Testis (tissue), 3 donors: Measurements from ENCODE around the gene STAT4. TPM values are rescaled to one million over a fixed set of nuclear protein-coding genes. Genes with fewer than 3 reads are reported as not detected.

Experiments
- DNase-seq: peaks from one replicate; pipeline ENCODE4 v3.0.0-alpha.2; 2019
- H3K27ac ChIP-seq, 2 donors: fragments of 200-600 bp; sonication (generic); one replicate each; pipeline ENCODE4 v1.5.1; 2019
- H3K27me3 ChIP-seq: fragments of 200-600 bp; sonication (generic); one replicate; pipeline ENCODE4 v1.5.1; 2019
- H3K36me3 ChIP-seq: fragments of 200-600 bp; sonication (generic); one replicate; pipeline ENCODE4 v1.5.1; 2017; ENCODE audit warnings: low read depth; ENCODE audit errors: missing control alignments
- H3K4me1 ChIP-seq: fragments of 200-600 bp; sonication (generic); one replicate; pipeline ENCODE4 v1.5.1; 2019
- H3K4me3 ChIP-seq, 2 donors: fragments of 200-600 bp; sonication (generic); one replicate each; pipeline ENCODE4 v1.5.1; 2017 to 2019
- H3K9me3 ChIP-seq: fragments of 200-600 bp; sonication (generic); one replicate; pipeline ENCODE4 v1.5.1; 2017
- CTCF ChIP-seq, 3 experiments: fragments of 450-650 bp in 2 of 3; fragments of 200-600 bp in 1 of 3; sonication (generic) in 1 of 3; IDR thresholded peaks; one replicate each; pipeline ENCODE4 v1.5.1; 2016 to 2019; ENCODE audit warnings: antibody characterized with exemption in 3 of 3, mild to moderate bottlenecking in 2 of 3, moderate library complexity in 1 of 3
- POLR2A ChIP-seq: fragments of 450-650 bp; IDR thresholded peaks from one replicate; pipeline ENCODE4 v1.6.1; 2017; ENCODE audit warnings: antibody characterized with exemption, mild to moderate bottlenecking, moderate library complexity
- WGBS, 2 donors: methylation state at CpG; one replicate each; pipeline ENCODE4 v1.1.5; 2018; 5-methylcytosine and 5-hydroxymethylcytosine counted together
- intact Hi-C: fragments of 100-400 bp; cut with DNase I; formaldehyde crosslinking; loops from one replicate; pipeline ENCODE4 v1.15.1; 2023; ENCODE audit warnings: low total_unique reads
- polyA plus RNA-seq: library from polyadenylated mRNA; stranded (reverse); fragments of 350-450 nt; fragmentation: Illumina TruSeq; extraction: RNeasy Lipid Tissue Mini Kit (QIAGEN cat#74804); gene quantifications from one replicate; pipeline ENCODE4 v1.2.3, GENCODE V29; 2014; ENCODE audit warnings: low read depth, low replicate concordance; ENCODE audit not compliant: insufficient read depth
- total RNA-seq, 2 donors: library from RNA; depleted of rRNA; stranded (reverse); fragments of >200 nt; gene quantifications; one replicate each; pipeline ENCODE4 v1.2.3, GENCODE V29; 2016

Gene STAT4
- total and polyA plus RNA-seq, 3 donors from 2014 or later, result 23.0 to 59.4 (median 36.4) TPM

GRCh38 chr2:191032588-191033429 is 118.0 kb downstream of the STAT4 start:
- intact Hi-C loops, result no loop called here

GRCh38 chr2:191031256-191031655 is 119.5 kb downstream of the STAT4 start:
- H3K4me3 ChIP-seq, result no peak overlapping the region
- no peaks in the 10 kb centered on the region for H3K36me3 ChIP-seq
- TF ChIP-seq CTCF (IDR thresholded peaks at IDR 0.05), result no peak
- TF ChIP-seq POLR2A, result no peak
- no peak overlapping the region for H3K27ac ChIP-seq
- no peaks in the 10 kb centered on the region for H3K27me3 ChIP-seq
- no peaks in the 10 kb centered on the region for H3K9me3 ChIP-seq
- intact Hi-C loops, result no loop called here
- DNase-seq, result no peak
- no peaks in the 10 kb centered on the region for H3K4me1 ChIP-seq
- whole genome bisulfite sequencing, 2 donors, result 64 to 66% methylated on average over 2 of the region's 2 CpGs

More at GRCh38 chr2:191032588-191033429, 118.0 kb downstream of the STAT4 start:
- 80 to 91% methylated on average over 8 of the region's 8 CpGs for WGBS, 2 donors
- H3K4me1 ChIP-seq, result no peaks in the 10 kb centered on the region
- no peaks in the 10 kb centered on the region for H3K27me3 ChIP-seq
- no peak for DNase-seq
- H3K4me3 ChIP-seq, result no peak overlapping the region
- TF ChIP-seq POLR2A (no peak), CTCF (IDR thresholded peaks at IDR 0.05) (no peak)
- H3K9me3 ChIP-seq, result no peaks in the 10 kb centered on the region
- H3K27ac ChIP-seq, result no peak overlapping the region
- no peaks in the 10 kb centered on the region for H3K36me3 ChIP-seq

GRCh38 chr2:191030521-191031154 is 120.2 kb downstream of the STAT4 start:
- WGBS, 2 donors, result 53 to 62% methylated on average over 8 of the region's 8 CpGs
- no peaks in the 10 kb centered on the region for H3K27me3 ChIP-seq
- H3K4me3 ChIP-seq, result no peak overlapping the region
- DNase-seq, result peak; percentile 41
- H3K27ac ChIP-seq, result no peak overlapping the region
- no peaks in the 10 kb centered on the region for H3K36me3 ChIP-seq
- TF ChIP-seq CTCF (IDR thresholded peaks at IDR 0.05) (peak; percentile 35 to 68 (median 57)), POLR2A (no peak)
- no peaks in the 10 kb centered on the region for H3K9me3 ChIP-seq
- intact Hi-C loops, result no loop called here
- H3K4me1 ChIP-seq, result no peaks in the 10 kb centered on the region

- H3K27ac ChIP-seq, result no peak overlapping the region
- no peaks in the 10 kb centered on the region for H3K27me3 ChIP-seq
- no peaks in the 10 kb centered on the region for H3K4me1 ChIP-seq
- intact Hi-C loops, result no loop called here
- H3K36me3 ChIP-seq, result no peaks in the 10 kb centered on the region
- DNase-seq, result no peak
- 85 to 91% methylated on average over 10 of the region's 10 CpGs for WGBS, 2 donors
- no peaks in the 10 kb centered on the region for H3K9me3 ChIP-seq
- H3K4me3 ChIP-seq, result no peak overlapping the region
- TF ChIP-seq CTCF (IDR thresholded peaks at IDR 0.05), result peak in 1 of 3 experiments; percentile 3
- no peak for TF ChIP-seq POLR2A
Measured at GRCh38 chr2:191029280-191029950, 121.4 kb downstream of the STAT4 start.
